Erythroblast (primary cell): ENCODE results near the gene LIX1.

ENCODE experiments used
- GATA1 ChIP-seq: IDR thresholded peaks from 2 replicates; pipeline ENCODE4 v1.6.1; 2011; ENCODE audit warnings: low read depth, mild to moderate bottlenecking, control low read depth, low read length, moderate library complexity
- POLR2A ChIP-seq: IDR thresholded peaks from 2 replicates; pipeline ENCODE4 v1.6.1; 2011; ENCODE audit warnings: mild to moderate bottlenecking, low read length

DNA sequence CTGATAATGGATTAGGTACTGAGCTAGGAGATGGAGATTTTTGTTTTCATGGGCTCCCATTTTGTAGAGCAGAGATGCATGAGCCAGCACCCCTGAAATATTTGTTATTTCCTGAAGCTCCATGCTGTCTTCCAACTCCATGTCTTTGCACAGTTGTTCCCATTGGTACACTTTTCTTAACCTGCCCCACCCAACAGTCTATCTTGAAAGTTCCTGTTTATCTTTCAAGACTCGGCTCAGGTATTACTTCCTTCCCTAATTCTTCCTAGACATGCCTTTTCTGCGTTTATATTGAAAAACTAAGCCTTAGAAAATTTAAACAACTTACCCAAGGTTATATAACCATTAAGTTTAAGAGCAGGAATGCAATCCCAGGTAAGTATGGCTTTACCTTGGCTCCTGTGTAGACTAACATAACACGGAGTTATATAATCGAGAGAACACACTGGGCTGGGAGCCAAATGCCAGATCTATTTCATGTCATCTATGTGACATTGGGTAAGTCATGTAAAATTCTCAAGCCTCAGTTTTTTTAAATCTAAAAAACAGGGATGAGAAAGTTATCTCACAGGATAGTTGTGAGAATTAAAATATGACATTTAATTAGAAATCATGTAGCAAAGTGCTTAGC lies 67.4 kb downstream of the LIX1 start:
- no peak for TF ChIP-seq POLR2A
- no peak for TF ChIP-seq GATA1
